Type B pancreatic cell (in vitro differentiated cells): ENCODE results near the gene USP24. TPM values are rescaled to one million over a fixed set of nuclear protein-coding genes. Genes with fewer than 3 reads are reported as not detected.
A peak's percentile ranks its signal among the peaks of the same experiment; 100 is the strongest.

Experiments
- DNase-seq: peaks from one replicate; pipeline ENCODE4 v3.0.0; 2021; ENCODE audit warnings: mixed read lengths; ENCODE audit not compliant: unreplicated experiment; ENCODE audit errors: extremely low spot score
- H3K27ac Mint-ChIP-seq: 2 replicates; pipeline ENCODE4 v1.8.0; 2021; ENCODE audit warnings: mild to moderate bottlenecking, mixed read lengths
- H3K27me3 Mint-ChIP-seq: 2 replicates; pipeline ENCODE4 v1.8.0; 2021; ENCODE audit warnings: mixed read lengths
- H3K36me3 Mint-ChIP-seq: 2 replicates; pipeline ENCODE4 v1.8.0; 2021; ENCODE audit warnings: mixed read lengths
- H3K4me1 Mint-ChIP-seq: one replicate; pipeline ENCODE4 v1.8.0; 2021; ENCODE audit warnings: mixed read lengths; ENCODE audit not compliant: unreplicated experiment
- H3K4me3 Mint-ChIP-seq: 2 replicates; pipeline ENCODE4 v1.8.0; 2021; ENCODE audit warnings: mild to moderate bottlenecking, mixed read lengths
- H3K9me3 Mint-ChIP-seq: 2 replicates; pipeline ENCODE4 v1.8.0; 2021; ENCODE audit warnings: mixed read lengths
- long read RNA-seq: library from polyadenylated mRNA; unstranded; transcript quantifications from one replicate; pipeline ENCODE4 v2.0.0, GENCODE V29; 2020
- total RNA-seq: library from RNA; stranded (reverse); gene quantifications from 2 replicates; pipeline ENCODE4 v1.2.1, GENCODE V29; 2021; ENCODE audit warnings: low replicate concordance
- TF ChIP-seq, protein P1 (sequence below): fragments of 200-600 bp; sonication (generic); conservative IDR thresholded peaks from 2 replicates; pipeline ENCODE4 v1.5.0; 2021; ENCODE audit warnings: antibody characterized with exemption, mild to moderate bottlenecking

USP24 gene, protein sequence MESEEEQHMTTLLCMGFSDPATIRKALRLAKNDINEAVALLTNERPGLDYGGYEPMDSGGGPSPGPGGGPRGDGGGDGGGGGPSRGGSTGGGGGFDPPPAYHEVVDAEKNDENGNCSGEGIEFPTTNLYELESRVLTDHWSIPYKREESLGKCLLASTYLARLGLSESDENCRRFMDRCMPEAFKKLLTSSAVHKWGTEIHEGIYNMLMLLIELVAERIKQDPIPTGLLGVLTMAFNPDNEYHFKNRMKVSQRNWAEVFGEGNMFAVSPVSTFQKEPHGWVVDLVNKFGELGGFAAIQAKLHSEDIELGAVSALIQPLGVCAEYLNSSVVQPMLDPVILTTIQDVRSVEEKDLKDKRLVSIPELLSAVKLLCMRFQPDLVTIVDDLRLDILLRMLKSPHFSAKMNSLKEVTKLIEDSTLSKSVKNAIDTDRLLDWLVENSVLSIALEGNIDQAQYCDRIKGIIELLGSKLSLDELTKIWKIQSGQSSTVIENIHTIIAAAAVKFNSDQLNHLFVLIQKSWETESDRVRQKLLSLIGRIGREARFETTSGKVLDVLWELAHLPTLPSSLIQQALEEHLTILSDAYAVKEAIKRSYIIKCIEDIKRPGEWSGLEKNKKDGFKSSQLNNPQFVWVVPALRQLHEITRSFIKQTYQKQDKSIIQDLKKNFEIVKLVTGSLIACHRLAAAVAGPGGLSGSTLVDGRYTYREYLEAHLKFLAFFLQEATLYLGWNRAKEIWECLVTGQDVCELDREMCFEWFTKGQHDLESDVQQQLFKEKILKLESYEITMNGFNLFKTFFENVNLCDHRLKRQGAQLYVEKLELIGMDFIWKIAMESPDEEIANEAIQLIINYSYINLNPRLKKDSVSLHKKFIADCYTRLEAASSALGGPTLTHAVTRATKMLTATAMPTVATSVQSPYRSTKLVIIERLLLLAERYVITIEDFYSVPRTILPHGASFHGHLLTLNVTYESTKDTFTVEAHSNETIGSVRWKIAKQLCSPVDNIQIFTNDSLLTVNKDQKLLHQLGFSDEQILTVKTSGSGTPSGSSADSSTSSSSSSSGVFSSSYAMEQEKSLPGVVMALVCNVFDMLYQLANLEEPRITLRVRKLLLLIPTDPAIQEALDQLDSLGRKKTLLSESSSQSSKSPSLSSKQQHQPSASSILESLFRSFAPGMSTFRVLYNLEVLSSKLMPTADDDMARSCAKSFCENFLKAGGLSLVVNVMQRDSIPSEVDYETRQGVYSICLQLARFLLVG (N-terminal part only)
- total RNA-seq = 35.3 and 44.5 TPM in 2 replicates
- long read RNA-seq, partial matches to known transcripts = 6 of 7 reads
- long read RNA-seq, other reads (novel, unspliced or antisense) = 1 of 7 reads

GRCh38 chr1:55215194-55216021 is at the start of gene USP24:
USP24 (minus strand) TSS chr1:55215364; CDS start chr1:55215113, 251 bp downstream.
- Mint-ChIP-seq H3K4me1 (peaks cover 58% of the 10 kb centered on the region), H3K9me3 (no peaks in the 10 kb centered on the region), H3K27ac (peak within 1 kb of the TSS; percentile 95), H3K27me3 (no peaks in the 10 kb centered on the region), H3K36me3 (no peaks in the 10 kb centered on the region), H3K4me3 (peak within 1 kb of the TSS; percentile 93)
- peak; percentile 87 for DNase-seq
- TF ChIP-seq, protein P1, sequence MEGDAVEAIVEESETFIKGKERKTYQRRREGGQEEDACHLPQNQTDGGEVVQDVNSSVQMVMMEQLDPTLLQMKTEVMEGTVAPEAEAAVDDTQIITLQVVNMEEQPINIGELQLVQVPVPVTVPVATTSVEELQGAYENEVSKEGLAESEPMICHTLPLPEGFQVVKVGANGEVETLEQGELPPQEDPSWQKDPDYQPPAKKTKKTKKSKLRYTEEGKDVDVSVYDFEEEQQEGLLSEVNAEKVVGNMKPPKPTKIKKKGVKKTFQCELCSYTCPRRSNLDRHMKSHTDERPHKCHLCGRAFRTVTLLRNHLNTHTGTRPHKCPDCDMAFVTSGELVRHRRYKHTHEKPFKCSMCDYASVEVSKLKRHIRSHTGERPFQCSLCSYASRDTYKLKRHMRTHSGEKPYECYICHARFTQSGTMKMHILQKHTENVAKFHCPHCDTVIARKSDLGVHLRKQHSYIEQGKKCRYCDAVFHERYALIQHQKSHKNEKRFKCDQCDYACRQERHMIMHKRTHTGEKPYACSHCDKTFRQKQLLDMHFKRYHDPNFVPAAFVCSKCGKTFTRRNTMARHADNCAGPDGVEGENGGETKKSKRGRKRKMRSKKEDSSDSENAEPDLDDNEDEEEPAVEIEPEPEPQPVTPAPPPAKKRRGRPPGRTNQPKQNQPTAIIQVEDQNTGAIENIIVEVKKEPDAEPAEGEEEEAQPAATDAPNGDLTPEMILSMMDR = no peak

GRCh38 chr1:55262822-55263221 is 47.7 kb upstream of the USP24 start:
- TF ChIP-seq, protein P1 = no peak
- H3K36me3 Mint-ChIP-seq = no peaks in the 10 kb centered on the region
- H3K9me3 Mint-ChIP-seq = no peaks in the 10 kb centered on the region
- DNase-seq = no peak
- peaks cover 6% of the 10 kb centered on the region for H3K27me3 Mint-ChIP-seq
- H3K27ac Mint-ChIP-seq = peak overlapping the region; percentile 71
- H3K4me1 Mint-ChIP-seq = peaks cover 4% of the 10 kb centered on the region
- H3K4me3 Mint-ChIP-seq = no peak overlapping the region

GRCh38 chr1:55259911-55260609 is 44.9 kb upstream of the USP24 start:
- no peak for DNase-seq
- Mint-ChIP-seq H3K4me3 (no peak overlapping the region), H3K36me3 (no peaks in the 10 kb centered on the region), H3K9me3 (no peaks in the 10 kb centered on the region), H3K27ac (no peak overlapping the region), H3K27me3 (peaks cover 6% of the 10 kb centered on the region), H3K4me1 (peaks cover 4% of the 10 kb centered on the region)
- TF ChIP-seq, protein P1 = no peak

DNA sequence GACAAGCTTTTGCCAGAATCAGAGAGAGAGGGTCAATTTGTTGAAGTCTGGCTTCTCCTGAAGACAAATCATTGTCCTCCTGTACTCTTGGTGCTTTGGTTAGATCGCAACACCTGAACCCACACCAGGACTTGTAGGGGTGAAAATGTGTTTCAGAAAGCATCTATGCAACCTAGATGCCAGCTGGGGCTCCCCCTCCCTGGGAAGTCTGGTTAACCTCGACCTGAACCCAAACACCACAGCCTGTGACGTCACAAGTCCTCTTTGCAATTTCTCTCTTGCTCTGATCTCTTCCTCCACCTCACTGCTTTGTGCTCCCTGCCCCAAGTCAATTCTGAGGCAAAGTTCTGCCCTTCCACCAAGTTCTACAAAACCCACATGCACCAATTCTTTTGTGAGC is 42.8 kb upstream of the USP24 start:
- no peaks in the 10 kb centered on the region for H3K36me3 Mint-ChIP-seq
- no peak overlapping the region for H3K27ac Mint-ChIP-seq
- H3K27me3 Mint-ChIP-seq = peaks cover 6% of the 10 kb centered on the region
- H3K9me3 Mint-ChIP-seq = no peaks in the 10 kb centered on the region
- TF ChIP-seq, protein P1 = no peak
- H3K4me1 Mint-ChIP-seq = peaks cover 4% of the 10 kb centered on the region
- H3K4me3 Mint-ChIP-seq = no peak overlapping the region
- no peak for DNase-seq
